Ovary (tissue), 3 donors: ENCODE results near the gene IWS1.

ENCODE experiments used
- EP300 ChIP-seq: sonication (generic); formaldehyde crosslinking; IDR thresholded peaks from one replicate; pipeline ENCODE4 v1.6.1; 2017; ENCODE audit warnings: antibody characterized with exemption
- POLR2A ChIP-seq: fragments of 450-650 bp; IDR thresholded peaks from one replicate; pipeline ENCODE4 v1.6.1; 2017; ENCODE audit warnings: antibody characterized with exemption, mild to moderate bottlenecking, moderate library complexity
- TF ChIP-seq, protein P1 (sequence below), 3 donors: fragments of 450-650 bp in 2 of 3; fragments of 200-600 bp in 1 of 3; IDR thresholded peaks; one replicate each; pipeline versions ENCODE4 v1.5.1 to v1.8.0; 2016 to 2022; ENCODE audit warnings: antibody characterized with exemption in 3 of 3, mild to moderate bottlenecking in 1 of 3
- donor health status: DM: no; HTN: no; CAD: no.

DNA sequence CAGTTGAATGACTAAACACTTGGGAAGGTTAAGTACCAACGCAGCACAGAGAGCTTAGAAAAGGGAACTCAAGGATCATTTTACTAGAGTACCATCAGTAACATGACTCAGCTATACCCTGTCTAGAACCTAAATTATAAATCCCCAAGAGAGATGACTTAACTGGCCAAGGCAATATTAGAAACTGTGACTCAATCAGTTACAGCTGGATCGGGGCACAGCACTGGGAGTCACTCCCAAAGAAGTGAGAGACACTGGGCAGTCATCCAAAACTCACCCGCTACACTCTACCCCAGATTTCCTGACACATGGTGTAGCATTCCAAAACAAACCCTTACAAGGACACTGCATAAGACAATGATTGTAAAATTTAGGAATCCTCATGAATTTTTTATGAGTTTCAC is 17.7 kb downstream of the IWS1 start:
- no peak for TF ChIP-seq POLR2A
- TF ChIP-seq, protein P1, sequence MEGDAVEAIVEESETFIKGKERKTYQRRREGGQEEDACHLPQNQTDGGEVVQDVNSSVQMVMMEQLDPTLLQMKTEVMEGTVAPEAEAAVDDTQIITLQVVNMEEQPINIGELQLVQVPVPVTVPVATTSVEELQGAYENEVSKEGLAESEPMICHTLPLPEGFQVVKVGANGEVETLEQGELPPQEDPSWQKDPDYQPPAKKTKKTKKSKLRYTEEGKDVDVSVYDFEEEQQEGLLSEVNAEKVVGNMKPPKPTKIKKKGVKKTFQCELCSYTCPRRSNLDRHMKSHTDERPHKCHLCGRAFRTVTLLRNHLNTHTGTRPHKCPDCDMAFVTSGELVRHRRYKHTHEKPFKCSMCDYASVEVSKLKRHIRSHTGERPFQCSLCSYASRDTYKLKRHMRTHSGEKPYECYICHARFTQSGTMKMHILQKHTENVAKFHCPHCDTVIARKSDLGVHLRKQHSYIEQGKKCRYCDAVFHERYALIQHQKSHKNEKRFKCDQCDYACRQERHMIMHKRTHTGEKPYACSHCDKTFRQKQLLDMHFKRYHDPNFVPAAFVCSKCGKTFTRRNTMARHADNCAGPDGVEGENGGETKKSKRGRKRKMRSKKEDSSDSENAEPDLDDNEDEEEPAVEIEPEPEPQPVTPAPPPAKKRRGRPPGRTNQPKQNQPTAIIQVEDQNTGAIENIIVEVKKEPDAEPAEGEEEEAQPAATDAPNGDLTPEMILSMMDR (IDR thresholded peaks at IDR 0.05): no peak
- TF ChIP-seq EP300: no peak
